ENCODE measurements around the gene FSTL4.

The FSTL4 gene

GRCh38 chr5:133368916-133369783 is 243.2 kb downstream of the FSTL4 start:
- no peak for TF ChIP-seq CTCF (IDR thresholded peaks at IDR 0.05)

- TF ChIP-seq CTCF (IDR thresholded peaks at IDR 0.05) = no peak
Measured at GRCh38 chr5:133367984-133368383, 244.4 kb downstream of the FSTL4 start.

- no peak for TF ChIP-seq CTCF (IDR thresholded peaks at IDR 0.05)
Measured at GRCh38 chr5:133367071-133367786, 245.1 kb downstream of the FSTL4 start.

GRCh38 chr5:133366438-133366837 is 245.9 kb downstream of the FSTL4 start:
- no peak for TF ChIP-seq CTCF (IDR thresholded peaks at IDR 0.05)

GRCh38 chr5:133365738-133366137 is 246.6 kb downstream of the FSTL4 start:
- no peak for TF ChIP-seq CTCF (IDR thresholded peaks at IDR 0.05)

- TF ChIP-seq CTCF (IDR thresholded peaks at IDR 0.05) = peak; percentile 37; the same call in 1 of the 2 replicates
Measured at GRCh38 chr5:133364936-133365707, 247.2 kb downstream of the FSTL4 start.

GRCh38 chr5:133363807-133364587 is 248.3 kb downstream of the FSTL4 start:
- TF ChIP-seq CTCF (IDR thresholded peaks at IDR 0.05) = no peak

Measured in LNCAP (cell line).